ENCODE results near the gene TUBB.

TUBB gene

DNA sequence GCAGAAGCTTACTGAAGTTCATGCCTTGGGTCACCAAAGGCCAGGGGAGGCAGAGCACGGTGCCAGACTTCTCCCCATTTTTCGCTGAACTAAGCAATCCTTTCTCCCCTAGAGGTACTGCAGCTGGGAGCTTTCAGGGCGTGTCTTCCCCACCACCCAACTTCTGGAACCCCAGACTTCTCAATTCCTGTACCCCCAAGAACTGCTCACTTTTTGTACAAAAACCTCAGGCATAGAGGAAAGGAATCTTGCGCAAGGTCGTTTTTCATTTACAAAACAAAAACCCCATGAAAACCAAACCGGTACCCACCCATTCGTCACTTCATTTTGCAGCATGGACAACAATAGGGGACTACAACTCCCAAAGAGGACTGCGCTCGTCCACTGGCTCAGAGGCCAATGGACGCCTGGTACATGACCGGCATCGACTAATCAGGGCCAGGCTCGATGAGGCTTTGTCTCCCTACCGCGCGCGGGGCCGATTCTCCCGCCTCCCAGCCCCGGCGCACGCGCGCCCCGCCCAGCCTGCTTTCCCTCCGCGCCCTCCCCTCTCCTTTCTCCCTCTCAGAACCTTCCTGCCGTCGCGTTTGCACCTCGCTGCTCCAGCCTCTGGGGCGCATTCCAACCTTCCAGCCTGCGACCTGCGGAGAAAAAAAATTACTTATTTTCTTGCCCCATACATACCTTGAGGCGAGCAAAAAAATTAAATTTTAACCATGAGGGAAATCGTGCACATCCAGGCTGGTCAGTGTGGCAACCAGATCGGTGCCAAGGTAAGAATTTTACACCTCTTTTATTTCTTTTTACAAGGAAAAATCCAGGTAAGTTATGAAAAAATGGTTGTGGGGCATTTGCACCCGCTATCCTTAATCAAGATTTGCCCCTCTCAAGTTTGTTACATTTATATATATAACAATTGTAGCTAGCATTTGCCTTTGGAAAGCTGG lies at the start of gene TUBB:
Gene TUBB, plus strand, starts transcription at position 562 of the 947 bp plus-strand sequence. Its CDS starts 155 bp downstream, at position 717.
- DNase-seq = peak; percentile 99

DNA sequence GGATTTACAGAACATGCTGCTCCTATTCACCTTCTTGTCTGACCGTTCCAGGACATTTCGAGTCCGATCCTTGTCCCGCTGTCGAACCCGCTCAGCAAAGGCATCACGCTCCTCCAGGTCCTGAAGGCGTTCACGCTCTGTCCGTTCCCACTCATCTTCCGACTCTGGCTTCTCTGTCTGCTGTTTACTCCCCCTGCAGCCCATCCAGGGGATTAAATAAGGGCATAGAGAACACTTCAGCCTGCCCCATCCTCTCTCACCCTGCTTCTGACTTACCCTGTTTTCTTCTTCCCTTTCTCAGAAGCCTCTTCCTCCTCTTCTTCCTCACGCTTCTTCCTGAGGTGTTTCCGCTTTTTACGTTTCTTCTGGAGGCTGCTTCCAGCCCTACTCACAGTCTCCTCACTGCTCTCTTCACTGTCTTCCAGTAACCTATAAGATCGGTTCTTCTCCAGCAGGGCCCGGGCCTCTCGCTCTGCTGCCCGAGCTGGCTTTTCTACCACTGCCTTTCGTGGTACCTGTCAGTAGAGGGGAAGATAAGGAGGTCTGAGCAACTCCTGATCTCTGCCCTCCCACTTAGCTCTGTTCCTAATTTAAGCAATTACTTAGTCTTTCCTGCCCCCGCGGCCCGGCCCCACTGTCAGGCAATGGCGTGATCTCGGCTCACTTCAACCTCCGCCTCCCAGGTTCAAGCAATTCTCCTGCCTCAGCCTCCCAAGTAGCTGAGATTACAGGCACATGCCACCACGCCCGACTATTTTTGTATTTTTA lies 49.2 kb upstream of the TUBB start:
- DNase-seq = no peak

DNA sequence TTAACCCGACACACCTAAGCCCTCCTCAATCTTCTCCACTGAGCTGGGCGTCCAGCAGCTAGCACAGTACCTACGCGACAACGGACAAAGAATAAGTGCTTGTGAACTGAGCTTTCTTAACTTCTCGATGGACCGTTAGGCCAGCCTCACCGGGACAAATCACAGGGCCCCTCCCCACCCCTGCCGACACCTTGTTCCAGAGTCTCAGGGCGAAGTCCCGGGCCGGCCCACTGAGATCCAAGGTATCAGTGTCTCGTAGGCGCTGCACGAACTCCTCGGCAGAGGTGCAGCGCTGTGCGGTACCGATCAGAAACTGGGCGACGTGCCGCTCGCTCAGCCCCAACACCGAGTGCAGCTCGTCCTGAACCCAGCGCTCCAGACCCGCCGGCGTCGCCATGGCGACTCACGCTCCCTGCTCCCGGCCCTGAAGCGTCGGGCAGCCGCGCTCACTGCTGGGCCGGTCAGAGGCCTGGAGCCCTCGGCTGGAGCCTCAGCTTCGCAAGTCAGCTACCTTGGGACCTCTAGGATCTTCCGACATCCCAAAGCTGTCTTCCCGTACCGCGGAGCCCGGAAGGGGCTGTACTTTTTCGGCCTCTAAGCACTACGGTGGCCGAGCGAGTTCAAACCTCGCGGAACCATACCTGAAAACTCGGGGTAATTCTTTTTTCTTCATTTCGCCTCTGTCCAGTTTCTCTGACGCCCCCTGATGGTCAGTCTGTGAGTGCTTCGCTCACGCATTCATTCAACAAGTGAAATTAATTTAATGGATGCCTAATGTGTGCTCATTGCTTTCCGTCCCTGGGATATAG lies 47.5 kb upstream of the TUBB start, which contains the start of gene DHX16:
Gene DHX16, minus strand, starts transcription at position 562 of the 809 bp plus-strand sequence. Its CDS starts 165 bp downstream, at position 397.
- DNase-seq = peak; percentile 97

DNA sequence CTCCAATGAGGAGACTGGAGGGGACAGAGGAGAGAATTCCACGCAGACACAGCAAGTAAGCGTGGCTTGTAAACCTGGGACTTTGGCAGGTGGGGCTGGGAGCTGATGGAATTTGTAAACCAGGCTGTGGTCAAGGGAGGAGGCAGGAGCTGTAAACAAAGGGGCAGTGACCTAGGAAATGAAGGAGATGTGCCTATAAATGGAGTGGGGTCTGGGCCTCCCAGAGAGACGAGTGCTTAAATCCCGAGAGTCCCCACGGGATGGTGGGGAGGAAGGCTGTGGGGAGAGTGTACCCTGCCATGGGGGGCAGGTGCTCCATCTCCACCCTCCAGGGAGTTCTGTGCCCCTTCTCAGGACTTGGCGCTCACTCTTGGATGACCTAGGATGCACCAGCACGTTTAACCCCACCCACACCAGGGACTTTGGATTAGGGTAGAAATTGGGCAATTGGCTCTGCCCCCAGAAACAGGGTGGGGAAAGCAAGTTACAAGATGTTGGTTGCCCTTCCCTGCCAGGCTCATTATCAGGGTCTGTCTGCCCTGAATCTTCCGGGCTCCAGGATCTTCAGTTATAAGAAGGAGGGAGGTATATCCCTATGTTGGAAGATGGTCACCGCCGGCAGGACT lies 43.4 kb upstream of the TUBB start:
- DNase-seq = no peak

DNA sequence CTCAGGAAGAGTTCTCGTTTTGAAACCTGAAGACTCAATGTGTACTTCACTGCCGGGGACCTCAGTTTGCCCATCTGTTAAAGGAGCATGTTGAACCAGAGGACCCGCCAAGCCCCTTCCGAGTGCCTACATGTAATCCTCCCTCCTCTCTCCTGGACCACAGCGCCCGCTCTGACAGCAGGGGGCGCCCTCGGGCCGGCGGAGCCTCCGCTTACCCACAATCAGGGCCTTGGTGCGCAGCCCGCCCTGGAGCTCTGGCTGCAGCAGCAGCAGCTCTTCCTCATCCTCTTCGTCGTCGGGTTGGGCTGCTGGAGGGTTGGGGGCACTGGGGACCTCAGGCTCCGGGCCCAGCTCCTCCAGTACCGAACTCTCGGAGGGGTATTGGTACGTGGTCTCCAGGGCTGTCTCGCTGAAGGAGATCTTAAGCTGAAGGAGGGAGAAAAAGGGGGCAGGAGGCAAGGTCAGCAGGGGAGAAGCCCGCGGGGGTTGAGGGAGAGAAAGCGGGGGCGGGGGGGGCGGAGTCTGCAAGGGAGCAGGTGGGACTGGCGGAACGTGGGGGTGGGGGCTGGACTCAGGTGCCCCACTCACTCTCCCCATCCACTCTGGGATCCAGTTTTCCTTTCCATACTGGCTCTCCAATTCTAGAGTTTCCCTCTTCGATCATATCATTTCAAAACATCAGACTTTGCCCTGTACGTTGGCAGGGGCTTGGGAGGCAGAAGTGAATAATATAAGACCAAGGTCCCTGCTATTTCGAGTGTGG lies 41.0 kb upstream of the TUBB start:
- peak; percentile 94 for DNase-seq

DNA sequence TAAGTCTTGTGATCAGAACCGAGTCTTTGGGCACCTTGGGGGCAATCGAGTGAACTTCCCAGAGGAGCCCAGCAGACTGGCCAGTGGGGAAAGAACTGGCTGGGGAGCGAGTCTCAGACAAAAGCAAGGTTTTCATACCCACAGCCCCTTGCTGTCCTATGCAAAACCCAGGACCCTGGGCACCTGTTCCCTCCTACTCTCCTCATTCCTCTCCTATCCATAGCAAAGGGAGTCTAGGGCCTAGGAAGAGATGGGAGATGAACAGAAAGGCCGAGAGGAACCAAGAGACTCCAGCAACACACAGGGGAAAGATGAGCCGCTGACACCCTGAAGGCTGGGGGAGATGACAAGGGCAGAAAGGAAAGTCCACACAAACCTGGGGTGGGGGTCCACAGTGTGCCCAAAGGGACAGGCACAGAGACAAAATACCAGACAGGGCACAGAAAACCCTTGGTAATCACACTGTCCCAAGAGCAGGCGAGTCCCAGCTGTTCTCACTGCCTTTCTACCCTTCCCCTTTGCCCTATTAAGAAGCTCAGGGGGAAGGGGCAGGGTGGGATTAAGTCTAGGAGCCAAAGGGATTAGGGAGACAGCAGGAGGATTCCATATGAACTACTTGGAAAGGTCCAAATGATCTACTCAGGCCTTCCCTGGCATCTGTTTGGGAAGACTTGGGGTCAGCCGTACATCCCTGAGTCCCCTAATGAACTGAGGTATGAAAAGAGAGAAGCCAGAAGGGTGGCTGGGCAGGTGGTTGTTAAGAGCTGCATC lies 40.2 kb upstream of the TUBB start:
- no peak for DNase-seq

DNA sequence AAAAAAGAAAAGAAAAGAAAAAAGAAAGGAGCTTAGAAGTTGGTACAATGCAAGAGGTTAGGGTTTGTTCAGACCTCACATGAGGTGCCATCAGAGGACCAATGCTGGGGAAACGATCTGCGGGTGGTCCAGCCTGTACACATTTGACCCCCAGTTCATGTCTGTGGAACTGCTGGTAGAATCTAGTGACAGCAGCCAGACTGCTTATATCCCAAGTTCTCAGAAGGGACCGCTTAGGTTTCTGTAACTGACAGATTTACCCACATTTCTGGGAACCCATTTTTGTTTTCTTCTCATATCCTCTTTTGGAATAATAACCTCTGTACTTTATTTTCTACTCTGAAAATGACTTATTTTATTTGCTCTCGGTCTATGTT lies 38.4 kb upstream of the TUBB start:
- no peak for DNase-seq

DNA sequence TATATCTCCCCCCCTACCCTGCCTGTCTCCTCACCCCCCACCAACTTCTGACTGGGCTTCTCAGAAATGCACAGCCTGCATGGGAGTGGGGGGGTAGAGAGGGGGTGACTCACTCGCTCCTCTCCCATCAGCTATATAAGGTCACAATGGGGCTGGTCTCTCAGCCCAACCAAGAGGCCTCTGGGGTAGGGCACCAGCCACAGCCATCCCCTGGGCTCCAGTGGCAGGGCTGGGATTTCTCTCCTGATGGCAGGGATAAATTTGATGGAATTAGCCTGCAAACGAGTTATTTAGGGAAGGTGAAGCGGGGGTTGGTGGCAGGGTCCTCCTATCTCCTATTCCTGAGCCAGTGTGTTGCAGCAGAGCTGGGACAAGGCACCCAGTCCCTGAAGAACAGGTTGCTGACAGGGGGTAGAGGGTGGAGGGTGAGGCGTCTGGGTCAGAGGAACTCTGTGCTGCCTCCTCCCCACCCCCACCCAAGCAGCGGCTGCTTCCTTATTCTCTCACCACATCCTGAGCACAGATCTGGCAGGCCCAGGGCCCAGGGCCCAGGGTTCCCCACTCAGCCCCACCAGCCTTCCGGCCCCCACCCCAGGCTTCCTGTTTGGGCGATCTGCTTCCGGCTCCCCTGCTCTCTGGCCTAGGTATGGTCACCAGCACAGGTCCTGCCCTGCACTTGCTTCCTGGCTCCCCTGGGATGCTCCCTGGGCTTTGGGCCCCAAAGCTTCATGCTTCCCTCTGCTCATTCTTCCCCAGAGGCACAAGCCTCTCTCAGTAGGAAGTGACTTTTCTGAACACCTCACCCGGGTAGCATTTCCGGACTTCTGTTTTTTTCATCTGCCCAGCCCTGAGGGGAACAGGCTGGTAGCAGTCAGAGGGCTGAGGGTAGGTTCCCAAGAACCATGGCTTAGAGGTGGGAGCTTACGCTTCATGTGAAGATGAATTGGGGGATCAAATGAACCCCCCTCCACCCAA lies 37.7 kb upstream of the TUBB start:
- peak; percentile 92 for DNase-seq

DNA sequence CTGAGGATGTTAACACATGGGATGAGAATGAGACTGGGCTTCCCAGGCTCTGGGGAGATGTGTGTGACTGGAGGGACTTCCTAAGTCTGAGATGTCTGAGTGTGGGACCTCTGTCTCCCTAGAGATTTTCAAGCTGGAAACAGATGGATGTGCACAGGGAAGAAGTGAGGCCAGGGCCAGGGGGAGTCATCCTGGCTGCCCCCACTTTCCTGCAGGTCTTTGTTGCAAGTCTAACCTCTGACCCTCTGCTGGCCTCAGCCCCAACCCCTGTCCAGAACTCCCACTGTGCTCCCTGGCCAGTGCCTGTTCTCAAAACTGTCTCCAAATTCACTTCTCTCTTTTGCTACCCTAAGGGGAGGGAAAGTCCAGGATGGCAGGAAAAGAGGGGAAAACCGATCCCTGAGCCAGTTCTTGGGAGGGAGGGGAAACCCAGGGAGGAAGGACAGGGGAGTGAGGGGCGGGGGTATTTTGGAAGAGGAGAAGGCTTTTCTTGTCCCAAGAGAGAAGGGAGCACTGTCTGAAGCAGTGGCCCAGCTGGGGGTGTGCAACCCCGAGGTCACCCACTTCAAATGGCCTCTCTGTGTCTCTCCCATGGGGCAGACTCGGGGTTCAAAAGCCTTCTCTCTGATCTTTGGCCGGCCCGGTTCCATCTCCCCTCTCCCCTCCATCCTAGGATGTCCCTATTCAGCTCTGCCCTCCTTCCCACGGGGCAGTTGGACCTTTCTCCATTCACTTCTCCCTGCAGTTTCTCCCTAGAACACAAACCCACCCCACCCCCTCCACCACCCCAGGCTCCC lies 36.8 kb upstream of the TUBB start:
- no peak for DNase-seq

DNA sequence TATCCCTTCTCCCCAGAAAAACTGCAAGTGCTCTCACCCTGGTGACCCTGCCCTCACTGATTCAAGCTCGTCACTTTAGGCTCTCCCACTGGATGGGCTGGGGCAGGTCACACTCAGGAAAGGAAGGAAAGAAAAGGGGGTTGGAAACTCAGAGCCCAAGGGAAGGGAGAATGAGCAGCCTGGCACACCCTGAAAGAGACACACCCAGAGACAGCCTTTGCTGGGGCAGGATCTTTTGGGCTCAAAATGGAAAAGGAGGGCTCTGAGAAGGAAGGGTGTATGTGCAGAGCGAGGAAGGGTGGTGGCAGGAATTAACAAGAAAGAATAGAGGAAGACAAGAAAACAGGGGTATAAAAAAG lies 36.2 kb upstream of the TUBB start:
- DNase-seq = no peak

DNA sequence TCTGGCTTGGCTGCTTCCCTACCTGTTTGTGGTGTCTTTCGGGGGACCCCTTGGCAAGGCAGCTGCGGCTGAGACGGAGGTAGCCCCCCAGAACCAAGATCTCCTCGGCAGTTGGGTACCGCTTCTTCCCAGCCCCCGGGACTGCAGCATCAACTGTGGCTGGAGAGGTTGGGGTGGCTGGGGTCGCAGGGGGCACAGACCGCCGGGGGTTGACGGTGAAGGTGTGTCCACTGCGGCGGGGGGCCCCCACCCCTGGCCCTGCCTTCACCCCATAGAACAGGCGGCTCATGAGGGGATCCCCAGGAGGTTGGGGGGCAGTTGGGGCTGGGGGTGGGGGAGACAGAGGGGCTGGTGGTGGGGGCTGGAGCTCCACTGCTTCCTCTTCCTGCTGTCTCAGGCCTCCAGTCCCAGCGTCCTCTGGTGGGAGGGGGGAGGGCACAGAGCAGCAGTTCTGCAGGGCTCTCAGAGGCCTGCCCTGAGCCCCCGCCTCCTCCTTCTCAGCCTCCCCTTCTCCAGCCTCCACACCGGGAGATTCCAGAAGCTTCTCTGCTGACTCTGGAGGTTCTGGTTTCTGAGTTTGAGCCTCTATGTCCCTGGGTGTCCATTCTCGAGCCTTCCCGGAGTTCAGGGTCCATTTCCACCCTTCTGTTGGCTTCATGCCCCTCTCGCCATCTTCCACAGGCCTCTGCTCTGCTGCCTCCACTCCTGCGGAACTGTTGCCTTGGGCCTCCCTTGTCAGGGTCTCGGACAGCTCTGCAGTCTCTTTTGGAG lies 35.6 kb upstream of the TUBB start:
- no peak for DNase-seq

DNA sequence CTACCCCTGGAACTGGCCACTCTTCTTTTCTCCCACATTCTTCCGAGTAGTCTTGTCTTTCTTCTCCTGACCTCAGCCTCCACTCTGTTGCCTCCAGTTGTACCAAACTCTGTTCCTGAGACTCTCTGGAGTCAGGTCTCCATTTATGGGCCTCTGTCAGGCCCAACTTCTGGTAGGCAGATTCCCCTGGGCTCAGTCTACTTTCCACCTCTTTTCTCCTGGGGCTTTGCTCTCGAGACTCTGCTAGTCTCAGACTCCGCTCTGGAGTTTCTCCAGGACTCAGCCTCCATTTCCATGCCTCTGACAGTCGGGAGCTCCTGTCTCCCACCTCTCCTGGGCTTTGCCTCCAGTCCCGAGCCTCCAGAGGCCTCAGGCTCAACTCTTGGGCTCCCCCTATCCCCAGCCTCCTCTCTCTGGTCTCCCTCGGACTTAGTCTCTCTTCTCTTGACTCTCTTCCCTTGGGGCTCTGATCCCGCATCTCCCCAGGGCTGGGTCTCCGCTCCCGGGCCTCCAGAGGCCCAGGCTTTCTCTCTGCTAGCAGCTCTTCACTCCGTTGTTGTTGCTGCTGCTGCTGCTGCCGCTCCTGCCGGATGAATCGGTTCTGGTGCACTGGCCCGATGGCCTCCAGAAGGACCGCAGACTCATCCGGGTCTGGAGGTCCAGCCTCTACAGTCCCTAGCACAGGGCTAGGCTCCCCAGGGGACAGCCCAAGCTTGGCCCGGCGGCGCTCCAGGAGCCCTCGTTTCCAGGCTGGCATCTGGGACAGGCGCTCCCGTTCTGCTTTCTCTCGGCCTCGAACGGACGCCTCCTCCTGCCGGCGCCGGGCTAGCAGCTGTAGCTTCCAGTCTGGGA lies 34.8 kb upstream of the TUBB start:
- DNase-seq = no peak

DNA sequence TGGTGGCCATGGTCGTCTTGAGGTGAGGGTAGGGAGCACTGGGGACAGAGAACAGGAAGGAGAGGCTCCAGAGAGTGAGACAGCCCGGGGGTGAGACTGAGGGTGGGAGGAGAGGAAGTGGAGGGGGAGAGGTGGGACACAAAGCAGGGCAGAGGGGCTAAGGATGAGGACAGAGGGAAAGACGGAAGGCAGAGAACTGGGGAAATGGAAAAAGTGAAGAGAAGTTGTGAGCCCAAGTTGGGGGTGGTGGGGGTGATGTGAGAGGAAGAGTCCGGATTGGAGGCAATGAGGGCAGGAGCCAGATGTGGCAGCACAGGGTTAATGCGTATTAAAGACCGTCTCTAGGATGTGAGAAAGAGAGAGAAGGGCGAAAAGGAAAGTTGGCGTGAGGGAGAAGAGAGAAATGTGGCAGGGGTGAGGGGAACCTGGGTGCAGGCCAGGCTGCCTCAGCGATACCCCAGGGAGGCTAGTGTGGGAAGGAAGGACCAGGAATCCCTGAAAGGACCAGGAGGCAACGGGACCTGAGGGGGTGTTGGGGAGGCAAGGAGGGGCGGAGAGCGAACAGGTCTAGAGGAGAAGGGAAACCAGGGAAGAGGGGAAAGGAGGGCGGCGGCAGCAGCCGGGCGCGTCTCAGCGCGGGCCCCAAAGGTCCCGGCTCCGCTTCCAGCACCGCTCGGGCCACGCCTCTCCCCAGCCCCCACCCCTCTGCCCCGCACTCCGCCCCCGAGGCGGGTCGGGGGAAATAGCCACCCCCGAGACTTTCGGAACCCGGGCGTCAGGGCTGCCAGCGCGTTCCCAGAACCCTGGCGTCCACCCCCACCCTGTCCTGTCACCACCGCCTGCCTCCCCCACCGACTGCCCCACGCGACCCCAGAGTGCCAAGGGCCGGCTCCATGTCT lies 33.9 kb upstream of the TUBB start, which contains the start of gene PPP1R18:
Gene PPP1R18, minus strand, starts transcription at position 637 of the 899 bp plus-strand sequence. Its CDS starts 627 bp downstream, at position 10.
- DNase-seq = no peak

DNA sequence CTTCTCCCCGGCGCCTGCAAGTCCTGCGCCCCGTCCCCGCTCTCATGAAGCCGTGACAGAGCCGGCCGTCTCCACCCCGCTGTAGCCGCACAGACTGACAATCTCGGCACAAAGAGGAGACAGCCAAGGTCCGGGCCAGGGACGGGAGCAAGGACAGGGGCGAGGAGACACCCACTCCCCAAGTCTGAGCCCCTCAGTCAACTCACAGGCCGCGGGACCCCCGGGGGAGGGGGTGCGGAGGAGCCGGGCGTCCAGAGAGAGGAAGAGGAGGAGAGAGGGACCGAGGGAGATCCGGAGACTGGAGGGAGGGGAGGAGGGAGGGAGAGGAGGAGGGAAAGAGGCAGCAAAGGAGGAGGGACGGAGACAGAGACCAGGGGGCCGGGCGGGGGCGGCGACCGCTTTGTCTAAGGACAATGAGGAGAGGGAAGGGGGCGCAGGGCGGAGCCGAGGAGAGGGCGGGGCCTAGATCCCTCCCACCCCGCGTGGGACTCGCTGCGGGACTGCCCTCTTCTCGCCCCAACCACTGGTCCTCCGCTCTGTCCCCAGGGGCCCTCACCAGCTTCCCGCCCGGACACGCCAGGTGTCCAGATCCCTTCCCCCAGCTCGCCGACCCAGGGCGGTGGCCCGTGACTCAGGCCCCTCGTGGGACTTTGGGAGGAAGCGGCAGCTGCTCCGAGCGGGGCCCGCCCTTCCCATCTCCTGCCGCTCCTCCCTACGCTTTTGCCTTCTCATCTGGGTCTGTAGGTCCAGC lies 33.1 kb upstream of the TUBB start:
- peak; percentile 97 for DNase-seq

Measured in islet precursor cell (in vitro differentiated cells).